Tongue (tissue), 2 donors: Measurements from ENCODE around the gene SPTSSB. TPM values are rescaled to one million over a fixed set of nuclear protein-coding genes. Genes with fewer than 3 reads are reported as not detected.

ENCODE experiments used
- DNase-seq: peaks from one replicate; pipeline ENCODE4 v3.0.0-alpha.2; 2015
- total RNA-seq: library from RNA; depleted of rRNA; stranded (reverse); fragments of >200 nt; gene quantifications from one replicate; pipeline ENCODE4 v1.2.3, GENCODE V29; 2014

The SPTSSB gene
- total RNA-seq, 1 donor from 2014 or later = 4.4 TPM

- no peak for DNase-seq
Measured at GRCh38 chr3:161339517-161340500, 31.5 kb downstream of the SPTSSB start.

DNA sequence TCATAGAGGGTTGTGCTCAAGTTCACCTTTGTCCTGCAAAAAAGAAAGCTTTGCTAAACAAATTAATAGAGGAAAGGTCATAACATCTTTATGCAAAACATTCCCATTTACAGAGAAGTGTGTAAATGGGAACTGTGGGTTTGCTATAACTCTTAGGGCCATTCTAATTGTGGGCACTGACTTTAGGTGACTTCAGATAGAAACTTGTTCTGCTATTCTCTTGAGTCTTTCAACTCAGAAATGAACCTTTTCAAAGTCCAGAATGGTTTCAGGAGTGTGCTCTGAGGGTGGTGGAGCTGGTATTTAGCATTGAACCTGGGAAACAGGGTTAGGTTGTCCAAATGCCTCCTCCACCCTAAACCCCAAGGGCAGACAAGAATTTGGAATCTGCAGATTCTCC lies 34.0 kb downstream of the SPTSSB start:
- DNase-seq = no peak

DNA sequence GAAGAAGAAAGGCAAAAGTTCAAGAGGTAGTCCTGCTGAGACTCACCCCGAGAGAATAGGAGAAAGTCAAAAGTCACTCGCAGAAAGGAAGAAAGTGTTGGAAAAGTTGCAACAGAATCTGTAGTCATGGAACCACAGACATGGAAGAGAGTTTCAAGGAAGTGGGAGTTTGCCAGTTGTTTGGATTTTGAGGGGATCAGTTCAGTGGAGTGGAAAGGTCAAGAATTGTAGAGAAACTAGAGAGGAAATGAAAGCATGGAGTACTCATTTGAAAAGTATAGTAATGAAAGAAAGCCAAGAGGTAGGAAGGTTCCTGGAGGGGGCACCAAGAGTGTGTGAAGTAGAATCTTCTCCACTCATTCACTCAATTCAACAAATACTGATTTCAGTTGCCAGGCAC lies 34.7 kb downstream of the SPTSSB start:
- no peak for DNase-seq

GRCh38 chr3:161333696-161334095 lies 37.6 kb downstream of the SPTSSB start:
- DNase-seq = no peak

DNA sequence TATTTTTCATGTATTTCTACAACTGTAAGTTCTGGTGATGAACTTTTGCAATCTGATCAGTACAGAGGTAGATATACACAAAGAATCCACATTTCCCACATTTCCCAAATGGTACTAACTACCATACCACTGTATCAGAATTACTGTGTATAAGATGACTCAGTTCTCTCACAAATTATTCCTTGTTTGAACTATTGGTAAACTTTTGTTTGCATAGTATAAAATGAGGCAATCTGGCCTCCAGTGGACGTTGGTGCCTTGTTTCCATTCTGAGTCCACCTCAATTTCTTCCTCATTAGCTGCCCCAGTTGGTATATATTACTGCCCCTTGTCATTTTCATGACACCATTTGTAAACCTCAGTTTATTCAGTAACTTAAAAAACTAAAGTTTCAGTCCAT lies 38.5 kb downstream of the SPTSSB start:
- DNase-seq = no peak

GRCh38 chr3:161325059-161325458 lies 46.3 kb downstream of the SPTSSB start:
- DNase-seq = no peak

GRCh38 chr3:161323926-161324621 lies 47.2 kb downstream of the SPTSSB start:
- DNase-seq = no peak

DNA sequence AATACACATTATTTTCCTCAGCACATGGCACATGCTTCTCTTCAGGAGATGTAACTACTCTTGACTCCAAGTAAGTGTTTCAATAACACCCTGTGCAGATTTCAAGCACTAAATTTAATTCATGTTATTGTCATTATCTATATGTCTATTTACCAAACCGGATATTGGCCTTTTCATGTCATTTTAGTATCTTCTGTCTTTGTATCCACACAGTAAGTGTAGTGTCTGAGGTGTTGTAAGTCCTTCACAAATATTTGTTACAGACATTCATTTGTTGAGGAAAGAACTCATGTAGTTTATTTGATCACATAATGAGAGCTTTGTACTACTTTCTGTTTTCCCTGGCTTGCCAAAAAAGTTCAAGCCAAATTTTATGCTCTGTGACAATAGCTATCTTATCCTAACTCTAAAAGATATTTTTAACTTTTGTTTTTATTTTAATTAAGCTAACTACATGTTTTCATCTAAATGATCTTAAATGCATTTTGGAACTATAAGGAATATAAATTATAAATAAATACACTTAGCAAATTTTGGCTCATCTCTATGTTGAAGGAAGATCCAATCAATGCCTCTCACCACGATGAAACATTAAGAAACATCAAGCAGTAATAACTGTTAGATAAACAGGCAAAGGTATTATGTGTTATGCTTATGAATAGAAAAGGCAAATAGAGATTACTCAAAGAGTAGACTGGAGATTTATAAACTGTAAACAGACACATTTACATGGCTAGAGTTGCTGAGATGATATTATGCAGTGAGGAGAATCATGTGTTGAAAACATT lies 48.3 kb downstream of the SPTSSB start:
- no peak for DNase-seq

DNA sequence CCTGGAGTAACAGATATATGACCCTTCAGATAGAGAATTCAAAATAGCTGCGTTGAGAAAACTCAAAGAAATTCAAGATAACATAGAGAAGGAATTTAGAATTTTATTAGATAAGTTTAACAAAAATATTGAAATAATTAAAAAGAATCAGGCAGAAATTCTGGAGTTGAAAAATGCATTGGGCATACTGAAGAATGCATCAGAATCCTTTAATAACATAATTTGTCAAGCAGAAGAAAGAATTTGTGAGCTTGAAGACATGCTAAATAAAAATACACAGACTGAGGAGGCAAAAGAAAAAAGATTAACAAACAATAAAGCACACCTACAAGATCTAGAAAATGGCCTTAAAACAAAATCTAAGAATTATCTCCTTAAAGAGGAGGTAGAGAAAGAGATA lies 50.5 kb downstream of the SPTSSB start:
- DNase-seq = no peak

- no peak for DNase-seq
Measured at GRCh38 chr3:161319867-161320266, 51.5 kb downstream of the SPTSSB start.

GRCh38 chr3:161317077-161317476 lies 54.2 kb downstream of the SPTSSB start:
- no peak for DNase-seq

GRCh38 chr3:161316006-161316689 lies 55.2 kb downstream of the SPTSSB start:
- peak; percentile 10 for DNase-seq

DNA sequence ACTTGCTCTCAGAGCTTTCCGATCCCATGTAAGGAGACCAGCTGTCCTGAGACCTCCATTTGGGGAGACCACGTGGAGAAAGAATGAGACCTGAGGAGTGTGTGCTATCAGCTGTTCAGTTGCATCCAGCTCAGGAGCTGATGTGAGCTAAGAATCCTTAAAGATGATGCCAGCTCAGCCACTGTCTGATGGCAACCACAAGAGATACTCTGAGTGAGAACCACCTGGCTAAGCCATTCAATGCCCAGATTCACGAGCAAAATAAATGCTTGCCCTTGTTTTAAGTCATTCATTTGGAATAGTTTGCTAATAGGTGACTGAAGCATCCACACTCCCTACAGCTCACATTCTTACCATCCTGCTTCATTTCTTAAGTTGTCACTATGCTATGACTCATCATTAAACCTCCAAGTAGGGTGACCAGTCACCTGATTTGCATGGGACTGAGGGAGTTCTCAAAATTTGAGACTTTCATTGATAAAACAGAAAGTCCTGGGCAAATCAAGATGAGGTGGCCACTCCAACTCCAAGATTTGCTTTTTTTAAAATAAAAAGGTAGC lies 56.4 kb downstream of the SPTSSB start:
- peak; percentile 18 for DNase-seq

GRCh38 chr3:161310649-161311423 lies 60.5 kb downstream of the SPTSSB start:
- DNase-seq = no peak

DNA sequence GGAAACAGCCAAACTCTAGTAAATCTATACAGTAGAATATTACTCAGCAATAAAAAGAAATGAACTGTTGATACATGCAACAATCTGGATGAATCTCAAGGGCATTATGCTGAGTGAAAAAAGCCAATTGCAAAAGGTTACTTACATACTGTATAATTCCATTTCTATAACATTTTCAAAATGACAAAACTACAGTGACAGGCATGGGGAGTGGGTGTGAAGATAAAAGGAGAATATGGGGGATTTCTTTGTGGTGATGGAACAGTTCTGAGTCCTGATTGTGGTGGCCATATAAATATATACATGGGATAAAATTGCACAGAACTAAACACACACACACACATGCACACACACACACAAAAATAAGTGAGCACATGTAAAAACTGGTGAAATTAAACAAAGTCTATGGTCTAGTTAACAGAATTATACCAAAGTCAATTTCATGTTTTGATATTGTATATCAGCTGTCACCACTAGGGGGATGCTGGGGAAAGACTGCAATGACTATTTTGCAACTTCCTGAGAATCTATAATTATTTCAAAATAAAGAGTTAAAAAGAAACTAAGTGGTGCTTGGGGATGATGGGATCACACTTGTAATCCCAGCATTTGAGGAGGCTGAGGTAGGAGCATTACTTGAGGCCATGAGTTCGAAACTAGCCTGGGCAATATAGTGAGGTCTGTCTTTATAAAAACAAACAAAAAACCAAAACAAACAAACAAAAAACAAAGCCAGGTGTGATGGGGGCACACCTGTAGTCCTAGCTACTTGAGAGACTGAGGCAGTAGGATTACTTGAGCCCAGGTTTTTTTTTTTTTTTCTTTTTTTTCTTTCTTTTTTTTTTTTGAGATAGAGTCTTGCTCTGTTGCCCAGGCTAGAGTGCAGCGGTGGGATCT lies 66.0 kb downstream of the SPTSSB start:
- no peak for DNase-seq

DNA sequence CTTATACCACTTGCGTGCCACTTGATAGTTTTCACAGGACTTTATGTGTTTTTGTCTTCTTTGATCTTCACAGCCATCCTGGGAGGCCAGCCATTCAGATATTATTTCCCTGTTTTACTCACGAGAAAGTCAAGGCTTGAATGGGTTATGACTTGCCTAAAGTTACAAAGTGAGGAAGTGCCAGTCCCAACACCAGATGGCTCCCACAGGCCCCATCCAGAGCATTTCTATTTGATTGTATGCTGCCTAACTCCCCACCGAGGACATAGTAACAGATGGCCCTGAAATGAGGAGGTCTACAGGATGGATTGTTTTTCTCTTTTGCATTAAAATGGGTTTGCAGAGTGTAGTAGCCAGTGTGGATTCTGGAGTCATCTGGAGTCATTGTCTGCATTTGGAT lies 74.5 kb downstream of the SPTSSB start:
- DNase-seq = no peak

GRCh38 chr3:161295325-161295724 lies 76.0 kb downstream of the SPTSSB start:
- no peak for DNase-seq
